ENCODE data around the gene CACNA1D. TPM values are rescaled to one million over a fixed set of nuclear protein-coding genes. Genes with fewer than 3 reads are reported as not detected.

The CACNA1D gene
- total and polyA plus RNA-seq, 2 donors (not counting 3 experiments of a cell fraction or from before 2014, with no cell fraction given), result 0.06 TPM; not detected in 1

- FAIRE-seq, result no peak
- H3K27me3 ChIP-seq (ENCODE audit: control insufficient read depth in 2 of 2, insufficient read depth in 2 of 2, low read length in 2 of 2), result no peaks in the 10 kb centered on the region
- no peaks in the 10 kb centered on the region for H3K9me3 ChIP-seq (replicated peaks; ENCODE audit: control insufficient read depth, insufficient read depth, low read length)
- no peak overlapping the region for H3K4me3 ChIP-seq (replicated peaks in 1 of 3; ENCODE audit: insufficient read depth in 1 of 3, low read depth in 1 of 3, low read length in 3 of 3)
- H4K20me1 ChIP-seq (replicated peaks; ENCODE audit: control insufficient read depth, extremely low read depth, insufficient read depth, low read length), result no peaks in the 10 kb centered on the region
- no peak overlapping the region for H2AFZ ChIP-seq (ENCODE audit: low read depth, low read length)
- H3K9ac ChIP-seq (replicated peaks; ENCODE audit: extremely low read depth, insufficient read depth, low read length), result no peak overlapping the region
- no peaks in the 10 kb centered on the region for H3K4me1 ChIP-seq (ENCODE audit: control insufficient read depth, extremely low read depth, insufficient read depth, low read length)
- CTCF ChIA-PET, result no interaction called here
- BruUV-seq (replicated peaks), result no TSS peak
- POLR2A ChIA-PET, result no interaction called here
- dilution Hi-C loops (cut with MboI; ENCODE audit: extremely low pct_ligation_motif_present, low sequenced_read_pairs), result no loop called here
- intact Hi-C loops (cut with micrococcal nuclease), result no loop called here
- no peak overlapping the region for H3K27ac ChIP-seq (ENCODE audit: insufficient read depth, low read depth, low read length)
- H3K79me2 ChIP-seq (ENCODE audit: control insufficient read depth, insufficient read depth, low read length), result no peaks in the 10 kb centered on the region
- no peak overlapping the region for H3K4me2 ChIP-seq (ENCODE audit: insufficient read depth, low read length)
- DNase-seq (ENCODE audit: low read depth, low spot score), result no peak
- no peaks in the 10 kb centered on the region for H3K9me1 ChIP-seq (replicated peaks; ENCODE audit: control insufficient read depth, extremely low read depth, insufficient read depth, low read length)
- H3K36me3 ChIP-seq (ENCODE audit: control insufficient read depth in 2 of 2, extremely low read depth in 1 of 2, insufficient read depth in 2 of 2, low read length in 2 of 2), result no peaks in the 10 kb centered on the region
- TF ChIP-seq, protein P1, sequence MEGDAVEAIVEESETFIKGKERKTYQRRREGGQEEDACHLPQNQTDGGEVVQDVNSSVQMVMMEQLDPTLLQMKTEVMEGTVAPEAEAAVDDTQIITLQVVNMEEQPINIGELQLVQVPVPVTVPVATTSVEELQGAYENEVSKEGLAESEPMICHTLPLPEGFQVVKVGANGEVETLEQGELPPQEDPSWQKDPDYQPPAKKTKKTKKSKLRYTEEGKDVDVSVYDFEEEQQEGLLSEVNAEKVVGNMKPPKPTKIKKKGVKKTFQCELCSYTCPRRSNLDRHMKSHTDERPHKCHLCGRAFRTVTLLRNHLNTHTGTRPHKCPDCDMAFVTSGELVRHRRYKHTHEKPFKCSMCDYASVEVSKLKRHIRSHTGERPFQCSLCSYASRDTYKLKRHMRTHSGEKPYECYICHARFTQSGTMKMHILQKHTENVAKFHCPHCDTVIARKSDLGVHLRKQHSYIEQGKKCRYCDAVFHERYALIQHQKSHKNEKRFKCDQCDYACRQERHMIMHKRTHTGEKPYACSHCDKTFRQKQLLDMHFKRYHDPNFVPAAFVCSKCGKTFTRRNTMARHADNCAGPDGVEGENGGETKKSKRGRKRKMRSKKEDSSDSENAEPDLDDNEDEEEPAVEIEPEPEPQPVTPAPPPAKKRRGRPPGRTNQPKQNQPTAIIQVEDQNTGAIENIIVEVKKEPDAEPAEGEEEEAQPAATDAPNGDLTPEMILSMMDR (IDR thresholded peaks at IDR 0.05; ENCODE audit: extremely low read depth in 1 of 2, insufficient read depth in 1 of 2, low read depth in 1 of 2, low read length in 2 of 2), result no peak
- no peak for TF ChIP-seq EZH2 (IDR thresholded peaks at IDR 0.05; ENCODE audit: borderline replicate concordance, low read depth, low read length, severe bottlenecking)
- TF ChIP-seq POLR2AphosphoS5 (IDR thresholded peaks at IDR 0.05; ENCODE audit: insufficient read depth, low read depth, low read length), result no peak
- TF ChIP-seq MYC (IDR thresholded peaks at IDR 0.05; ENCODE audit: low read depth, low read length), result no peak
- TF ChIP-seq GATA2 (IDR thresholded peaks at IDR 0.05; ENCODE audit: insufficient read depth, insufficient read length, low read depth, low read length), result no peak
- no peak for TF ChIP-seq JUN (IDR thresholded peaks at IDR 0.05; ENCODE audit: borderline replicate concordance, insufficient read depth, insufficient read length, low read depth)
- no peak for TF ChIP-seq POLR2A (IDR thresholded peaks at IDR 0.05; ENCODE audit: low read depth, low read length)
- no peak for TF ChIP-seq MAX (IDR thresholded peaks at IDR 0.05; ENCODE audit: insufficient read depth, insufficient read length)
- TF ChIP-seq FOS (IDR thresholded peaks at IDR 0.05; ENCODE audit: borderline replicate concordance, insufficient read depth, low read length), result no peak
Measured at GRCh38 chr3:53606793-53607192, 112.4 kb downstream of the CACNA1D start.
